ENCODE results near the gene PLEKHM2.

The PLEKHM2 gene

DNA sequence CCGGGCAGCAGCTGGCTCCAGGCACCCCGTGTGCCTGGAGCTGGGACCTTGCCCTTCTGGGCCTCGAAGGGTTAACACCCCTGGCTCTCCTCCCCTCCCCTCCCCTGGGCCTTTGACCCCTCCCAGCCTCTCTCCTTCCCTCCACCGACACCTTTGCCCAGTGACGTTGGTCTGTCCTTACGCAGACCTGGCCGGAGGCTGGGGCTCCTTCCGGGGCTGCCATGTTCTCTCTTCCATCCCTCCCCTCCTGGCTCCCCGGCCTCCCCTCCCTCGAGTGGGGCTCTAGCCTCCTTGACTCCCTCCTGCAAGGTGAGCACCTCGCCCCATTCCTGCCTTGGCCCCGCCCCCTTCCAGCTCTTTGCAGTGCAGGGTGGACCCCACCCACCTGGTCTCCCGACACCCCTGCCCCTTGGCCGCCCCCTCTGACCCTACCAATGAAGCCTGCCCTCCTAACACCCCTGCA, 58.2 kb downstream of the PLEKHM2 start, which contains the start of gene TMEM82:
TMEM82 (plus strand) TSS at position 161 of the 463 bp plus-strand sequence; CDS start at position 222, 61 bp downstream.
- DNase-seq, result no peak

DNA sequence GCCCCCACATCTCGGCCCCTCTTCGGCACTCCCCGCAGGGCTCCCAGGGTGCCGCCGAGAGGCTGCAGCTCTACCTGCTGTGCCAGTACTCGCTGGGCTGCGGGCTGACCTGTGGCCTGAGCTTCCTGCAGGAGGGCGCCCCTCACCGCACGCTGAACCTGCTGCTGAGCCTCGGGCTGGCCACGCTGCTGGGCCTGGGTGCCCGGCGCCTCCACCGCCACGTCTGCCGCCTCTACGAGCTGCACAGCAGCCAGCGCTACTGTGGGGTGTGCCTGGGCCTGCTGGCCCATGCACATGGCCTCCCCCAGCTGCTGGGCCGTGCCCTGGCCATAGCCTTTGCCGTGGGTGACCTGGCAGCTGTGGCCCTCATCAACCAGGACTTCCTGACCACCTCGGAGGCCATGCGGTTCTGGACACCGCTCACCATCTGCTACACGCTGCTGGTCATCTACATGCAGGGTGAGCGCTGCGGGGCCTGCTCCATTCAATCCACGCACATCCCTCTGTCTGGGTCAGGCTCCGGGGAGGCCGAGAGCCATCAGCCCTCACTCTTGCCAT, 60.1 kb downstream of the PLEKHM2 start:
- DNase-seq, result no peak

DNA sequence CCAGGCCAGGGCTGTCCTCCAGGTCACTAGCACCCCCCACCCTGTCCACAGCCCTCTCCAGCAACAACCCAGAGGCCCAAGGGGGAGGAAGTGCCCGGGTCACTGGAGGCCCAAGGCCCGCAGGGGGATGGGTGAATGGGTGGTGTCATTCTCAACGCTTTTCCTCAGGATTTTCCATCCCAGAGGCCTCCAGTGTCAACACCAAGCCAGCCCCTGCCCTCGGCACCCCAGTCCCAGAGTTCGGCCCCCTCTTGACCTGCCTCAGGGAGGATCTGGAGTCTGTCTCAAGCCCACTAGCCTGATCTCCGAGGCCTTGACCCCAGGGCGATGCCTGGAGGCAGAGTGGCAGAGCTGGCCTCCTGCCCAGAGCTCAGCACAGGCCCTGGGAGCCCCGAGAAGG, 63.3 kb downstream of the PLEKHM2 start:
- no peak for DNase-seq

DNA sequence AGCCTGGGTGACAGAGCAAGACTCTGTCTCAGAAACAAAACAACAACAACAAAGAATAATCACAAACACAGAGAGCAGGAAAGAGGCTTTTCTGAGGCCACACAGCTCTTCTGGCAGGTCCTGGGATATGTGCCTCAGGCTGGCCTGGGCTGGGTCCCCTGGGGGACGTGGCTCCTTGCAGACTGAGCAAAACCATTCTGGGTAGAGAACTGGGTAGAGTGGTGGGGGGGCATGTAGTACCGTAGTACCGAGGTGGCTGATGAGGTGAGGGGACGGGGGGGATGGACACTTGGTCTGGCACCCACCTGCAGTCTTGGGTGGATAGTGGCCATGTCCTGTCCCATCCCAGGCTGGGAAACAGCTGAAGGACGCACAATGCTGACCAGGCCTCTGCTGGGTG, 64.1 kb downstream of the PLEKHM2 start:
- no peak for DNase-seq

DNA sequence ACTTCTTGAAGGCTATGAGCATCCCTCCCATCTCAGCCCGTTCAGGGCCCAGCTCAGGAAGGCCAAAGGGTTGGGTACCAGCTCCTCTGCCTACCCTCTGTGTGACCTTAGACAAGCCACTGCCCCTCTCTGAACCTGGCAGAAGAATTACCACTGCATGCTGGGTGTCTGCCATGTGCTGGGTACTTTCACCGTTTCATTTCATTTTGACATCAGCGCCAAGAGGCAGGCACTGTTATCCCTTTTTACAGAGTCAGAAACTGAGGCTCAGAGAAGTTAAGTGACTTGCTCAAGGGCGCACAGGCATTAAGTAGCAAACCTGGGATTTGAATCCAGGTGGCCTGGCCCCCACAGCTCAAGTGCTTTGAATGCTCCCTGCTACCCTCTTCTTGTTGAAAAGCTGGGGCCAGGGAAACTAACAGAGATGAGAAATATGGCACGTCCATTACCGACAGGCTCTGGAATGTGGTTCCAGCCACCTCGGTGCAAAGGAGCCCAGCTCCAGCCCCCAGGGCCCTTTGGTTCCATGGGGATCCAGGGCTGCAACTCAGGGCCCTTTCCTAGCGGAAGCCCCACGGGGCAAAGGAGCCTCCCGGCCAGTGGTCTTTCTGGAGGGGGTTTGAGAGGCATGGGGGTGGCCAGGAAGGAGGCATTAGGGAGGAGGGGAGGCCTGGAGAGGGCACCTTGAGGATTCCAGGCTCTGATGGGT, 64.7 kb downstream of the PLEKHM2 start:
- no peak for DNase-seq

DNA sequence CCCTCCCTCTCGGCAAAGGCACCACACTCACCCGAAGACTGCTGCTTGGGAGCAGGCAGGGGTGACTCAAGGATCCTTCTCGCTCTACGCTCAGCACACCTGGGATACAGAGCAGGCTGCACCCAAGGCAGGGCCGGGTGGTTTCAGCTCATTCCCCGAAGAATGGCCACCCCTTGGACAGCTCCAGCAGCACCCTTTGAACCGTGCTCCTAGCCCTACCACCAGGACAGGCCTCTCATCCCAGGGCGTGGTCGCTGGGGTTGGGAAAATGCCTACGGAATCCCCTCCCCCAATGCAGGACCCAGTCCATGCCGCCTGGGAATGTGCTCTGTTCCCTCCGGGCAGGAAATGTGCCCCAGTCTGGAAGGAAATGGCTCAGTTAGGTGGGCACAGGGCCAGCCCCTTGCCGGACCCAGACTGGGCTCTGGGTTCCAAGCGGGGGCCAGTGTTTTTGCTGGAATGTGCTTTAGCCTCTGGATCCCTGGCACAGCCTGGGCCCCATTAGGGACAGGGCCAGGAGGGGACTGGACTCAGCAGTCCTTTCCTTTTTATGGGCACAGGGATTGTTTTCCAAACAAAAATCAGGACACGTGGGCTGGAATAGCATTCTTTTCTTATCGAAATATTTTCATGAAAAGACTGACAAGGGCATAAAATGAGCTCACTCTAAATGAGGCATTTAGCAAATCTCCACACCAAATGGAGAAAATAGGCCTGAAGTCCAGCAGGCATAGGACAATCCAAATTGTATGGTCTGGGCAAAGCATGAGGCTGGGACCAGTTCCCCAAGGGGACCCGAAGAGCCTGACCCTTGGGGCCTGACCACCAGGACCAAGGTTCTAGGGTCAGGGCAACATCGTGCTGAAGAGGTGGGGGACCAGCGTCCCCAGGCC, 65.5 kb downstream of the PLEKHM2 start:
- no peak for DNase-seq

DNA sequence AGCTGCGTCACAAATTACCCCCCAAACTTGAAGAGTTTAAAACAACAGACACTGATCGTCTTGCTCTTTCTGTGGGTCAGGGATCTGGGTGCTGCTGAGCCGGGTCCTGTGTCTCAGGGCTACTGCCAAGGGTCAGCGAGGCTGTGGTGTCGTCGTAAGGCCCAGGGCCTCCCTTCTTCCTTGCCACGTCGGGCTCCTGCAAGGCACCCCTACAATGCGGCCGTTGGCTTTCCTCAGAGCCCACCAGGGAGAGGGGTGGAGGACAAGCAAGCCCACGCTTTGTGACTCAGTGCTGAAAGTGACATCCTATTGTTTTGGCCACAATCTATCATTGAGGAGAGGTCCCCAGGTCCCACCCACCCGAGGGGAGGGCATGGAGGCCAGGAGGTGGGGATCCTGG, 66.8 kb downstream of the PLEKHM2 start:
- DNase-seq, result no peak

DNA sequence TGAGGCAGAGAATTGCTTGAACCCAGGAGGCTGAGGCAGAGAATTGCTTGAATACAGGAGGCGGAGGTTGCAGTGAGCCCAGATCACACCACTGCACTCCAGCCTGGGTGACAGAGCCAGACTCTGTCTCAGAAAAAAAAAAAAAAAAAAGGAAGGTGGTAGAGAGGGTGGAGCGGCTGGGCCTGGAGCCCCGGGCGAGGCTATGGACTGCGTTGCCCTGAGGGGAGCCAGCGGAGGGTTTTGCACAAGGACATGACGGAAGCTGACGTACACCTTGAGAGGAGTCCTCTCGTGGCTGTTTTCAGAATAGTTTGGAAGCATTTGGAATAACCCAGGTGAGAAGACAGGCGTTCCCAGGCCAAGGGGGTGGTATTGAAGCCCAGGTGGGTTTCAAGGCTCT, 67.6 kb downstream of the PLEKHM2 start:
- no peak for DNase-seq

DNA sequence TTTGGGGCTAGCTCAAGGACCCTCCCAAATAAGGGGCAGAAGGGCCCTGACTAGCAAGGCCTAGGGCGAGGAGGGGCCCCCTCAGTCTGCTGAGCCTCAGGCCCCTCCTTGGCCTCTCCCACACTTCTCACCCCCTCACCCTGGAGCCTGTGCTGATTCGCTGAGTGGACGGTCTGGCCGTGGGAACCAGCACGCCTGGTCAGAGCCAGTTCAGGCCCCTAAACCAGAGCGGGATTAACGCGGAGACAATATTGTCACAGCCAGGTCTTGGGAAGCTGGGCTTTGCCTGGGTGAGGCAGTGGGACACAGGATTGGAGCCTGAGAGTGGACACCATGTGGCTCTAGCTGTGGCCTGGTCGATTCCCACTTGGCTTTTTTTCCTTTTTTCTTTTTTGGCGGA, 69.7 kb downstream of the PLEKHM2 start:
- DNase-seq, result no peak

DNA sequence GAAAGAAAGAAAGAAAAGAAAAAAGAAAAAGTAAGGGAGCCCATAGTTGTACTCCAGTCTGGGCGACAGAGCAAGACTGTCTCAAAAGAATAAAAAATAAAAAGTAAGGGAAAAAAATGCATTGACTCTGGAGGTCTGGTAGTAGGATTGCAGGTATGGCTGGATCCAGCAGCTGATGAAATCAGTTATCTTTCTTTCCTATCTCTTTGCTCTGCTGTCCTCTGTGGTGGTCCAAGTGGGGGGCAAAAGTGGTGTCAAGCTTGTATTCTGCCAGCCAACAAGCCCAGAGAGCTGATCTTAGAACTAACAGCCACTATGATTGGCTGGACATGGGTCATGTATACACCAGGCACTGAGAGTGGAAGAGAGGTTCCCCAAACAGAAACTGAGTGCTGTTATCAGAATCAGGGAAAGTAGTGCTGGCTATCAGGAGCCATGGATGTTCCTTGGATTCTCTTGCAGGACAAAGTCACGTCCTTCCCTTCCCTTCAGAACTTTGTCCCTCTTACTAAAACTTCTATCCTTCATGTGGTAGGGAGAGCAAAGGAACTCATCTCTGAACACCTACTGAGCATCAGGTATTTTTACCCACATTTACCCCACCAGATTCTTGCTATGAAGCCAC, 71.0 kb downstream of the PLEKHM2 start:
- no peak for DNase-seq

DNA sequence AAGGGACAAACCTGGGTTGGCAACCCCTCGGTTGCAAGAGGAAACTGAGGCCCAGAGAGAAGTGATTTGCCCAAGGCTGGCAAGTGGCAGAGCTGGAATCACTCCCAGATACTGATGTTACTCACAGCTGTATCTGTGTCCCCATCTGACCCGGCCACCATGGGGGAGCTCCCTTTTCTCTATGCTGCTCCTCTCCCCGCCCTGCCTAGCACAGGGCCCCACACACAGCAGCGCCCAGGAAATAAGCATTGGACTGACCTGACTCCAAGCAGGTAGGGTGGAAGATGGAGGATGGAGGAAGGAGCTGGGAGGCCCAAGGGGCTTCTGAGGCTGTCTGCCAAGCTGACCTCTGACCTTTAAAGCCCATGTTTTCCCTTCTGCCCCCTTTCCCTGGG, 71.5 kb downstream of the PLEKHM2 start:
- DNase-seq, result no peak

DNA sequence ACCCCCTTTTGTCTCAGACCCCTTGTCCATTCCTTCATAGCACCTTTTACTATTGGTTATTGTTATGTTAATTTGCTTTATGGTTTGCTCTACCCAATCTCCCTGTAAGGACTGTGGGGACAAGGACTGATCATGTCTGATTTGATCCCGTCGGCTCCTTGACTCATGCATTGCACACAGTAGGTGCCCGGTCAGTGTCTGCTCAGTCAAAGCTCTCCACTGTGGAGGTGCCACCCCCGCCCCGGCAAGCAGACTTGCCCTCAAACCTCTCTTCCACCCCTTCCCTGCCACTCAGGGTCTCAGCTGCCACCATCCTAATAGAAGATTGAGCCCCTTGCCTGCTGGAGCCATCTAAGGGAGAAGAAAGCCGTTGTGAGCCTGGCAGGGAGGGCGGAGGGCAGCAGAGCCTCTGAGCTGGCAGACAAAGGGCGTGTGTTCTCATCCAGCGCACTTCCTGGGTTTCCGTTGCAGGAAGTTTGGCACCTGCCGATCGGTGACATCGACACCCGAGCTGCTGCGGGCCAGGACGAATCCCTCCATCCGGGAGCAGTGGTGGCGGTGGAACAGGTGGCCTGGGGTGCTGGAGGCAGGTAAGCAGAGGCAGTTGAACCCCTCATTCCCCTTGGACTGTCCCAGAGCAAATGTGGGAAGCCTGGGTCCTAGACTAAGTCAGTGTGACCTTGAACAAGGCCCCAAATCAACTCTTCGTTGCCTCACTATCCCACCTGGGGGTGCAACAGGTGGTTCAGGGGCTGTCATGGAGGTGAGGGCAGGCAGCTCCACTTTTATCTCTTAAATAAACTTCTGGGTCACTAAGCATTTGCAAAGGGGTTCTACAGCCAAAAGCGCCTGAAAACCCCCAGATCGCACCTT, 72.3 kb downstream of the PLEKHM2 start:
- peak; percentile 45 for DNase-seq

DNA sequence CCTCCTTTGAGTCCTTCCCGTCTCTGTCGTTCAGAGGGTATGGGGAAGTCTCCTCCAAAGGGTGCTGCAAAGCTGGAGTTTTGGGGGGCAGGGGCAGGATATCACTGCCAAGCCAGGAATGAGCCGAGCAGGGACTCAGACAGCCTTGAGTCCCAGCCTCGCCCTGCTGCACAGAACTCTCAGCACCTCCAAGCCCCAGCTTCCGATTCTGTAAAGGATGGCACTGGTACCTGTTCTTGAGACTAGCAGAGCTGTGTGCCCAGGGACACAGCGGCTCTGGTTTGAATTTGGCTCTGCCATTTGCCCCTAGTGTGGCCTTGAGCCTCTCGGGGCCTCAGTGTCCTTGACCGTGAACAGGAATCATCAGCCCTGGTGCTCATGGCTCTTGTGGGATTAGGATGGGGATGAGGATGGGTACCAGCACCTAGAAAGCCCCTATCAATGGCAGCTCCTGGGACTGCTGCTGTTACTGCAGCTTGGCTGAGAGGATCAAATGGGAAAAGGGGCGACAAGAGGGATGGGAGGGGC, 73.0 kb downstream of the PLEKHM2 start:
- no peak for DNase-seq

DNA sequence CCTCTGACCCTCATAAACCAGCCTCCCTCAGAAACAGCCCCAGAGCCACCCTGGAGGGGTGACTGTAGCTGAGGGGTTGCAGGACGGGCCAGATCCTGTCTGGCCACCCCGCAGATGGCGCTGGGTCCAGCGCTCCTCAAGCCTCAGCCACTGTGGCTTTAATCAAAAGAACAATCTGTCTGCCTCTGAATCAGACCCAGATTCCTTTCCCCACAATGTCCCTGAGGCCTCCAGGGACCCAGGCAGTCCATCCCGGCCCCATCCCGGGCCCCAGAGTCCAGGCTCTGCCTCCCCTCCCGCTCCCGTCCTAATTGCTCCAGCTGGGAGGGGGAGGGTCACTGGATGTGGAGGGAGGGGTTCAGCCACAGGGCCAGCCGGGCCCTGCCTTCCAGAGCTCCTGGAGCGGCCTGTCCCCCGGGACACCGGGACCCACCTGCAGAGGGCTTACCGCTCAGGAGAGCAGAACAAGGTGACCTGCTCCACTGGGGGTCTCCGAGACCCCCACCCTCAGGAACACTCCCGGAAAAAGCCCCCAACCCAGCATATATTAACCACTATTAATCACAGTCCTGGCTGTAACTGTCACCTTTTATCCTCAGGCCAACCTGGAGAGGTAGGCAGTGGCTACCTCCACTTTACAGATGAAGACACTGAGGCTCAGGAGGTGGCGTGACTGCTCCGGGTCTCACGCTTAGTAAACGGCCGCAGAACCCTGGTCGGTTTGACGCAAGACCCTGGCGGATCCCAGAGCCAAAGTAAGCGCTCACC, 73.6 kb downstream of the PLEKHM2 start:
- DNase-seq, result no peak

DNA sequence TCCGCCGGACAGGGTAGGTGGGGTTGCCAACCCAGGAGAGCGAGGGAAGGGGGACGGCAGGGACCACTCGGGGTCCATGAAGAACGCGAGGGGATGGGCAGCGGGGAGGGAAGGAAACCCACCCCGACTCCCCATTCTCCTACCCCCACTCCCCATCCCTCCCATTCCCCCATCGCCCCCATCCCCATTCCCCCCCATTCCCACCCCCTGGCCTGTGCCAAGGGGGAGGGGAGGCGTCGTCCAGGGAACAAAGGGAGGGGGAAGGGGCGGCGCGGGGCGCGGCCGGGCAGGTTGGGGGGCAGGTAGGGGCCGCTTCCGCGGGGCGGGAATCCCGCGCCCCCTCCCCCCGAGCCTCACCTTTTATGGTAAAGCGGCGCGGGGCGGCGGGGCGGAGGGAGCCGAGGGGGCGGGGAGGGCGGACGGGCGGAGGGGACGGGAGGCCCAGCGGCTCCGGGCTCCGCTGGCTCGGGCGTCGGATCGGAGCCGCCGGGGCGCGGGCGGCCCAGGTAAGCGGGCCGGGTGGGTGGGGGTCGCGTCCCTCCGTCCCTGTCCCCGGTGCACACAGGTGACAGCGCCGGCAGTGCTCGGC, 74.3 kb downstream of the PLEKHM2 start, which contains the start of gene FBLIM1:
FBLIM1 (plus strand) TSS at position 453 of the 589 bp plus-strand sequence. CDS start 6,189 bp downstream, outside the sequence.
- peak; percentile 43 for DNase-seq

DNA sequence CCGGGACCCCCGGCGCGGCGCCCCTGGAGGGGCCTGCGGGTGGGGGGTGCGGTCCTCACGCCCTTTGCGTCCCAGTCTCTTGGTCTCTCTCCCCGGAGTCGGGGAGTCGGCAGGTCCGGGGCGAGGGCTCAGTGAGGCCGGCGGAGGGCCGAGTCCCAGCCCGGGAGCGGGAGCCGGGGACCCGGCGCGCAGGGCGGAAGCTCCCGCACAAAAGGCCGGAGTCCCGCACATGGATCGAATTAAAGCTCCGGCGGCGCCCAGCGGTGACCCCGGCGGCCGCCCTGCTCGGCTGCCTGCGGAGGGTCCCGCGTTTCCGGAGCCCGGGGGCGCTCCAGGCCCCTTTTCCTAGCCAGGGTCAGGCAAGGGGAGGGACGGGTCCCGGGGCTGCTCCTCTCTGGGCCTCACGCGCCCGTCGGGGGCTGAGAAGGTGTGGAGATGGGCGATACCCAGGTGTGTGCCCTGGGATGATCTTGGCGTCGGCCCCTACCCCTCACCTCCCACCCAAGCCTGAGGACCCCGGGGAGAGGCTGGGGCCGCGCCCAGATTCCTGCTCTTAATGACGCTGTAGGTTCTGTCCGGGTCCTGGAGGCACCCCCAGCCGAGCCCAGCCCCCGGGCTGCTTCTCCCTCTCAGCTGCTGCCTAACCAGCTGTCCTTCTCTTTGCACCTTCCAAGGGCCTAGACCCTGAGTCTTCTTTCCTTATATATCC, 75.0 kb downstream of the PLEKHM2 start:
- no peak for DNase-seq

DNA sequence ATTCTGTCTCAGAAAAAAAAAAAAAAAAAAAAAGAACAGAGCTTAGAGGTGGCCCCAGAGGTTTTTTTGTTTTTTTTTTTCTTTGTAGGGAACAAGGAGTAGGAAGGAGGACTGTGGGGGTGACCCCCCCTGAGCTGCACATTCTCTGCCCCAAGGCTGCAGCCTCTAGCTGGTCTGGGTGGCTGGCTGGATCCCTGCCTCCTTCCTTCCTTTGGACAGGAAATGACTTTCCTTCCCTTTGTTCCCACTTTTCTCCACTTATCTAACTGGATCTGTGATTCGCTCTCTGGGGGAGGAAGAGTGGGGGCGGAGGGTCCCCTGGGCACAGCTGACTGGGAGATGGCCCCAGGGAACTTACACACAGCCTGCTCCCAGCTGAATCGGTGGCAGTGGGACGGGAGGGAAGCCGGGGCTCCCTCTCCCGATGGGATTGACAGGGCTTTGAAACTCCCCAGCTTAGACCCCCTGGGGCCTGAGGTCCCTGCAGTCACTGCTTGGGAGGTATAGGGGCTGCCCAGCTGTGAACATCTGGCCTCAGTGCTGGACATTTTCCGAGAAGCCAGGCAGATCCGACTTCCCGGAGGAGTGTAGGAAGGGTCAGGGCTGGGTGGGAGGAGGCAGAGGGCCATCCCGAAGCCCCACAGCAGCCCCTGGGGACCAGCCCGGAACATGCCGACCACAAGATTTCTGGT, 76.5 kb downstream of the PLEKHM2 start:
- DNase-seq, result no peak

DNA sequence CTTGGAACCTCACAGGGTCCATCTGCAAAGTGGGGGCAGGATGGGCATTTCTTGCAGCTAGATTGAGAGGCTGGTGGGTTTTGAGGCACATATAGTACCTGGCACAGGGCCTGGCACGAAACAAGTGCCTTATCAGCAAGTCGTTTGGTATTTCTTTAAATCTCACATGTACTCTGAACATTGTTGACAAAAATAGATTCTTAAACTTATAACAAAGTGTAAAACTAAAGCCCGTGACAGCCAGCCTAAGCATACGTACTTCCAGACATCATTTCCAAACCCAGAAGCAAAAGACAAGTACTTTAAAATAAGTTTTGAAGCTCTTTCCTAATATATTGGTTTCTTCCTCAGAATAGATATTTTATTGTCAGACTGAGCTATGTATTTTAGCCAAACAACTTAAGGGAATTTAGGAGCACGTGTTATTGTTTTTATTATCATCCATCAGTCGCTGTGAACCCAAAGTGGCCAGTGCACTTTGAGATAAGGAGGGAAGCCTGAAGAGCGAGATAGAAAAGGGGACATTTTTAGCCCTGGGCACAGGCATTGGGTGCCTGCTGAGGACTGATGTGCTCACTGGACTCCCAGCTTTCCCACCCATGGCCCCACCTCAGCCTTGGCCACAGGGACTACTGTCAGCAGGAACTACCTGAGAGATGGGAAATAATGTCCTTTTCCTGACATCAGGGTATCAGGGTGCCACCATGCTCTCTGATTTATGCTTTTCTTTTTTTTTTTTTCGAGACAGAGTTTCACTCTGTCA, 77.4 kb downstream of the PLEKHM2 start:
- no peak for DNase-seq

Data from CD4-positive, alpha-beta T cell treated with Interleukin-17A for 4 hours (primary cell).